Activated CD4-positive, alpha-beta T cell treated with anti-CD3 and anti-CD28 coated beads, Interleukin-2, amount 50 U/mL, for 16 hours (primary cell): Measurements from ENCODE around the gene TANC1.

Experiments used
- DNase-seq: peaks from one replicate; pipeline ENCODE4 v3.0.0-alpha.2; 2020

TANC1 gene

GRCh38 chr2:159232456-159233170 lies 264.2 kb downstream of the TANC1 start:
- DNase-seq: no peak

DNA sequence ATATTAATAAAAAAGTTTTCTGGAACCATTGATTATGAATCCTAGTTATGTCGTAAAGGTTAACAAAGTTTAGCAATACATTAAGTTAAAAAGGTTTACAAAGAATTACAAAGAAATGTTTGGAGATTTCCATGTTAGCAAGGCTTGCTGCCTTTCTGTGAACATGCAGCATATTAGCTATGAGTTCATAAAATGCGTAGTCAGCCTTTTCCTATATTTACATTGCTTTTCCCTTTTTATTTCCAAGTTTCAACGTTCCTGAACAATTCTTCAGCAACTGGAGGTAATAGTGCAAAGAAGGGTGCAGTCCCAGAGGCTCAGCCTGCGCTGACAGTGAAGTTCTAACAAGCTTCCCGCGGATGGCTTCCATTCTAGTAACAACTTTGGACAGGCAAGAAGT lies 266.4 kb downstream of the TANC1 start:
- DNase-seq: no peak

GRCh38 chr2:159243529-159243928 lies 275.1 kb downstream of the TANC1 start:
- no peak for DNase-seq

GRCh38 chr2:159246325-159246988 lies 278.0 kb downstream of the TANC1 start:
- no peak for DNase-seq

DNA sequence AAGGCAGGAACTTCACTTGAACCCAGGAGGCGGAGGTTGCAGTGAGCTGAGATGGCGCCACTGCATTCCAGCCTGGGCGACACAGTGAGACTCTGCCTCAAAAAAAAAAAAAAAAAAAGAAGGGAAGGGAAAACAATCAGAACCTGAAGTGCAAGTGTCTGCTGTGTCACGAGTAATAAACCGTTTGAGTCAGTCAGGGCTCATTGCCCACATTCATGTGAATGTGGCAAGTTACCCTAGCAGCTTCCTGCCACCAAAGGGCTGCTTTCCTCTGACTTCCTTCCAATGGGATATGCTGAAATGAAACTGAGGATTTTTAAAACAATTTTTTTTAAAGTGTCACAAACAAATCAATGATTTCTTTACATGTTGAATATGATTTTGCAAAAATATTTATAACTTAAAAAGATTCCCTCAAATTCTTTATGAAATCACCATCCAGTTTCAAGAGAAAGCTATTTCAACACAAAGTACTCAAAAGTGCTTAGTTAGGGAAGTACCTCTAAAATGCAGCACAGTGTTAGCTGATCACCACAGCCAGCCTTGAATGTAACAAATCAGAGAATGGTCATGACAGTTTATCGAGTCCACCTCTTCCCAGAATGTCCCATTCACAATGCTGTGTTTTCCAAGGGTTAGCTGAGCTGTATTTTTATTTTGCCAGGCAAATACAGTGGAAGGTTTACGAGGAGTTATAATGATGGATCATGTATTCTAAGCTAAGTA lies 281.7 kb downstream of the TANC1 start:
- peak; percentile 5 for DNase-seq

- no peak for DNase-seq
Measured at GRCh38 chr2:159251296-159252173, 283.1 kb downstream of the TANC1 start.

- DNase-seq: no peak
Measured at GRCh38 chr2:159252905-159253304, 284.5 kb downstream of the TANC1 start.

- no peak for DNase-seq
Measured at GRCh38 chr2:159256159-159256558, 287.7 kb downstream of the TANC1 start.

DNA sequence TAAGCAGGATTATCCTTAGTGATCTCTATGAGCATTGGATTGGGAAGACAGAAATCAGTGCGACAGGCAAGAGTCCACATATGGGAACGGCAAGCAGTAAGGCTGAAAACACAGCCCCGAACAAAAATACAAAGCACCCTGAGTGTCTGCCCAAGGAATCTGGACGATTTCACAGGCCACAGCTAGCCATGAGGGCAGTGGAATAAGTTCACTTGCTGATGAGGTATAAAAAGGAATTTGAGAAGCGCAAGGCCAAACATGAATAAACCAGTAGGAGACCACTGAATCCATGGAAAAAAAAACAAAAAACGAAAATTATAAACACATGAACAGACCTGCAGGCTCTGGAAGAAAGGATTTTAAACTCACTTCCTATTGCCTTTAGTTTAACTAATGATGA lies 293.8 kb downstream of the TANC1 start:
- no peak for DNase-seq

DNA sequence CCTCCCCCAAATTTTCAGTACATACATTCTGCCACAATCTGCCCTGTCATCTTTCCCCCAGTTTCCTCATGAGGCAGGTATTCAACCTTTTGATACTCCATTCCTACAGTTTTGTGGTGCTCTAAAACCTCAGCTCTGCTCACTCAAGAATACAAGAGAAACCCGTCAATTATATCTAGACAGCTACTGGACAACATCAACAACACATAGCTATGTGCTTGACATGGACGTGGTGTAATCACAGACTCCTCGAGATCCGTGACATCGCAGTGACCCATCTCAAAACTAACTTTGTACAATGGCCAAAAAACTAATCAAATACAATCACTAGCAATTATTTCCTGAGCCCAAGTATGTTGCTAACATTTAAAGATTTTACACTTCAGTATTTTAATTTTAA lies 294.5 kb downstream of the TANC1 start:
- DNase-seq: no peak

GRCh38 chr2:159265171-159265576 lies 296.7 kb downstream of the TANC1 start:
- DNase-seq: no peak

GRCh38 chr2:159266554-159266953 lies 298.1 kb downstream of the TANC1 start:
- no peak for DNase-seq

- DNase-seq: no peak
Measured at GRCh38 chr2:159267921-159268320, 299.5 kb downstream of the TANC1 start.

- DNase-seq: no peak
Measured at GRCh38 chr2:159270744-159271379, 302.4 kb downstream of the TANC1 start.

- no peak for DNase-seq
Measured at GRCh38 chr2:159272156-159272555, 303.7 kb downstream of the TANC1 start.

- DNase-seq: no peak
Measured at GRCh38 chr2:159275111-159275510, 306.7 kb downstream of the TANC1 start.

DNA sequence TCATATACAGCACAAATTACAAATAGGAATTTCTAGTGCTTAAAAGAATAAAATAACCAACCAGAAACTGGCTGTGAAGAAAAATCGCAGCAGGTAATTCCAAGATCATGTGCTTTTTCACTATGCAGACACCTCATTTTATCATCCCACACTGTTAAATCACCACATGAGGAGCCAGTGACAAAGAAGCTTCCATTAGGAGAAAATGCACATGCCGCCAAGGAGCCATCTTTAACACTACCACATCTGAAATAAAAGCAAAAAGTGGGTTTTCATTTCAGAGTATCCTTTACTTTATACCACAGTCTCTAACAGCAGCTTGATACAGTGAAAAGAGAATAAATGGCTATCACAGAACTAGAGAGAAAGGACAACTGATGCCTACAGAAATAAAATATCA lies 311.3 kb downstream of the TANC1 start:
- DNase-seq: no peak

DNA sequence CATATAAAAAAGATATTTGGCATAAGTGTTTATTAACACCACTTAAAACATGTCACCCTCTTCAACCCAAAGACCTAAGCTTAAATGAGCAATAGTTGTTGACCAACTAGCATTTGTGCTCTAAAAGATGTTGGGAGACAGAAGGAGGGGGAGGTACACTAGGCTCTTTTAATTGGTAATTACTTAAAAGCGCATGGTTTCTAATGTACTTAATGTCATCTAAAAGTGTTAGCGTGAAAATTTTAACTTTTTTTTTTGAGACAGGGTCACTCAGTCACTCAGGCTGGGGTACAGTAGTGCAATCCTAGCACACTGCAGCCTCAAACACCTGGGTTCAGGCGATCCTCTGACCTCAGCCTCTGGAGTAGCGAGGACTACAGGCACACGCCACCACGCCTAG lies 312.6 kb downstream of the TANC1 start:
- no peak for DNase-seq
